Glutamatergic neuron (in vitro differentiated cells): ENCODE results near the gene MAML2. TPM values are rescaled to one million over a fixed set of nuclear protein-coding genes. Genes with fewer than 3 reads are reported as not detected.

Experiments used
- DNase-seq: peaks from one replicate; pipeline ENCODE4 v3.0.0; 2022
- H3K27ac Mint-ChIP-seq: one replicate; pipeline ENCODE4 v1.8.0; 2020; ENCODE audit warnings: mild to moderate bottlenecking, mixed read lengths, inconsistent platforms; ENCODE audit not compliant: unreplicated experiment
- H3K27me3 Mint-ChIP-seq: one replicate; pipeline ENCODE4 v1.8.0; 2020; ENCODE audit warnings: mild to moderate bottlenecking, moderate library complexity, mixed read lengths, inconsistent platforms; ENCODE audit not compliant: unreplicated experiment
- H3K36me3 Mint-ChIP-seq: one replicate; pipeline ENCODE4 v1.8.0; 2020; ENCODE audit warnings: mild to moderate bottlenecking, mixed read lengths, inconsistent platforms; ENCODE audit not compliant: unreplicated experiment
- H3K4me1 Mint-ChIP-seq: one replicate; pipeline ENCODE4 v1.8.0; 2020; ENCODE audit warnings: mild to moderate bottlenecking, low read depth, mixed read lengths, inconsistent platforms; ENCODE audit not compliant: unreplicated experiment
- H3K4me3 Mint-ChIP-seq: one replicate; pipeline ENCODE4 v1.8.0; 2020; ENCODE audit warnings: mild to moderate bottlenecking, mixed read lengths, inconsistent platforms; ENCODE audit not compliant: unreplicated experiment
- H3K9me3 Mint-ChIP-seq: one replicate; pipeline ENCODE4 v1.8.0; 2020; ENCODE audit warnings: mild to moderate bottlenecking, moderate library complexity, mixed read lengths, inconsistent platforms; ENCODE audit not compliant: unreplicated experiment
- total RNA-seq: library from RNA; stranded (reverse); fragmentation: NEBNext Ultra II Directional; extraction: Animal tissue kit (Norgen Biotek cat#: 25700); gene quantifications from one replicate; pipeline ENCODE4 v1.2.1, GENCODE V29; 2021; ENCODE audit not compliant: unreplicated experiment
- TF ChIP-seq, protein P1 (sequence below): fragments of 200-600 bp; sonication (generic); IDR thresholded peaks from one replicate; pipeline ENCODE4 v1.5.0; 2021; ENCODE audit not compliant: partially characterized antibody, unreplicated experiment

The MAML2 gene
- total RNA-seq, 1 donor from 2014 or later = 2.1 TPM

DNA sequence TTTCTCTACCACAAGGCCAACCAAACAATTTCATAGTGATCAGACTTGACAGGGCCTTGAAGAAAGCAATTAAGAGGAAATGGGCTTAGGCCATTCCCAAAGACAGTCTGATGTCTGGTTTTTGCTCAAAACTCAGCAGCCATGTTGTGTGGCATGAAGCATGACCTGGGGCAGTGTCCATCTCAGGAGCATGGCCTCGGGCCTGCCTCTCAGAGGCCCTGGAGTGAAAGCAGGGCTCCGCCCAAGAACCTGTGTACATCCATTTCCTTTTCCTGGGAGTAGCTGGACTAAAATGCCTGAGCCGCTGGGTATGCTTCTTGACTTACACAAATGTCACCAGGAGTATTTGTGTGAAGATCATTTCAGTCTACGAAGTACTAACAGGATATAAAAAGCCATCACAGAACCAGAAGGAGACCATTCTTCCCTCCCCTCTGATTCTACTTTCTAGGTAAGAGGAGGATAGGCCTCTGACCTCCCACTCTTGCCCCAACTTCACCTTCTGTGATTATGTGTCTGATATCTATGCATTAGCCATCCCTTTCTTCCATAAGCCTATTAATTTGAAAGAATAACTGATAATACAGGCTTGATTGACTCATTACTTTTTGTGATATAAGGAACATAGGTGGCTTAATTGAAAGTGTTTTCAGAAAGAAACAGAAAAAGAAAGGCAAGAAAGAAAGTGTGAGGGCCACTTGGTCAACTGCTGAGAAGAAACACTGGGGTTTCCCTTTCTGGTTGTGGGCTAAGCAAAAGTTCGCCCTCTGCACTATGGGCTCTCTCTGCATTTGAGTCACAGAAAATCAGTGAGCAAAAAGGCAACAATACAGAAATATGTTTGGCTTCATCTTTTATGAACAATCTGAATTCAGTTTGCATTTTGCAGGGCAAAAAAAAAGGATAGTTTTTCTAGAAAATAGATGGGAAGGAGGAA lies 230.5 kb downstream of the MAML2 start:
- no peak for DNase-seq
- Mint-ChIP-seq H3K27me3 (peaks cover 2% of the 10 kb centered on the region), H3K27ac (no peak overlapping the region), H3K4me3 (no peak overlapping the region), H3K36me3 (no peaks in the 10 kb centered on the region), H3K9me3 (peaks cover 3% of the 10 kb centered on the region), H3K4me1 (no peaks in the 10 kb centered on the region)
- TF ChIP-seq, protein P1, sequence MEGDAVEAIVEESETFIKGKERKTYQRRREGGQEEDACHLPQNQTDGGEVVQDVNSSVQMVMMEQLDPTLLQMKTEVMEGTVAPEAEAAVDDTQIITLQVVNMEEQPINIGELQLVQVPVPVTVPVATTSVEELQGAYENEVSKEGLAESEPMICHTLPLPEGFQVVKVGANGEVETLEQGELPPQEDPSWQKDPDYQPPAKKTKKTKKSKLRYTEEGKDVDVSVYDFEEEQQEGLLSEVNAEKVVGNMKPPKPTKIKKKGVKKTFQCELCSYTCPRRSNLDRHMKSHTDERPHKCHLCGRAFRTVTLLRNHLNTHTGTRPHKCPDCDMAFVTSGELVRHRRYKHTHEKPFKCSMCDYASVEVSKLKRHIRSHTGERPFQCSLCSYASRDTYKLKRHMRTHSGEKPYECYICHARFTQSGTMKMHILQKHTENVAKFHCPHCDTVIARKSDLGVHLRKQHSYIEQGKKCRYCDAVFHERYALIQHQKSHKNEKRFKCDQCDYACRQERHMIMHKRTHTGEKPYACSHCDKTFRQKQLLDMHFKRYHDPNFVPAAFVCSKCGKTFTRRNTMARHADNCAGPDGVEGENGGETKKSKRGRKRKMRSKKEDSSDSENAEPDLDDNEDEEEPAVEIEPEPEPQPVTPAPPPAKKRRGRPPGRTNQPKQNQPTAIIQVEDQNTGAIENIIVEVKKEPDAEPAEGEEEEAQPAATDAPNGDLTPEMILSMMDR = no peak

DNA sequence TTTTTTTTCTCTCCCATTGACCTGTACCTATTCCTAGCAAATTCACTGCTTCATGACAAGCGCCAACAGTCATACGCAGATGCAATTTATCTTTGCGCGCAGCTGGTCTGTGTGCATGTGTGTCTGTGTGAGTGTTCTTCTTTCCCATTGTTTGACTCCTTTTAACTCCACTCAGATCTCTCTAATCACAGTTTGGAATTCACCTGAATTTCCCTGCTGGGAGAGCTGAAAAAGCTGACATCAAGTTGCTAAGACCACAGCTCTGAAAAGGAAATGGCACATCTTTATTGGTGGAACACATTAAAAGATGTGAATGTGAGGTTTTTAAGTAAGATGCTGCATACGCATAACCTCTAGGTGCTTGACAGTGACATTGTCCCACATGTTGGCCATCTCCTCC lies 231.7 kb downstream of the MAML2 start:
- H3K27ac Mint-ChIP-seq = no peak overlapping the region
- H3K4me3 Mint-ChIP-seq = no peak overlapping the region
- H3K27me3 Mint-ChIP-seq = peaks cover 2% of the 10 kb centered on the region
- H3K36me3 Mint-ChIP-seq = no peaks in the 10 kb centered on the region
- TF ChIP-seq, protein P1 = no peak
- H3K9me3 Mint-ChIP-seq = peaks cover 3% of the 10 kb centered on the region
- no peaks in the 10 kb centered on the region for H3K4me1 Mint-ChIP-seq
- no peak for DNase-seq

DNA sequence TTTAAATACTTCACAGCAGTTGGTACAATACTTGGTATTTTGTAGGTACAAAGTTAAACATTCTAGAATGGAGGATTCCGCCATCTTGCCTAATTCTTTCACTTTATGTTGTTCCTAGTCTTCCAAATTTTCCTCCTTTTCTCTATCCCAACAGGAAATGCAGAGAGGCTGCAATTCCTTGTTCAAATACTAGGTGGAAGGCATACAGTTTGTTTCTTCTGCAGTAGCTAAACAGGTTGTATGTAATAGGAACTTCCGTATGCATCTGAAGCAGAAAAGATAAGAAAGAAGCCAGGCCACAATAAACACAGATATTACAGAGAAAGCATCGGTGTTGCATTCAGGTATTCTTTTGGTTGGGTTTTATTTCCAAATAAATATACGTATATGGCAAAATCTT lies 232.7 kb downstream of the MAML2 start:
- no peaks in the 10 kb centered on the region for H3K9me3 Mint-ChIP-seq
- no peak overlapping the region for H3K4me3 Mint-ChIP-seq
- H3K36me3 Mint-ChIP-seq = no peaks in the 10 kb centered on the region
- peaks cover 2% of the 10 kb centered on the region for H3K27me3 Mint-ChIP-seq
- no peak overlapping the region for H3K27ac Mint-ChIP-seq
- no peaks in the 10 kb centered on the region for H3K4me1 Mint-ChIP-seq
- TF ChIP-seq, protein P1 = no peak
- no peak for DNase-seq

DNA sequence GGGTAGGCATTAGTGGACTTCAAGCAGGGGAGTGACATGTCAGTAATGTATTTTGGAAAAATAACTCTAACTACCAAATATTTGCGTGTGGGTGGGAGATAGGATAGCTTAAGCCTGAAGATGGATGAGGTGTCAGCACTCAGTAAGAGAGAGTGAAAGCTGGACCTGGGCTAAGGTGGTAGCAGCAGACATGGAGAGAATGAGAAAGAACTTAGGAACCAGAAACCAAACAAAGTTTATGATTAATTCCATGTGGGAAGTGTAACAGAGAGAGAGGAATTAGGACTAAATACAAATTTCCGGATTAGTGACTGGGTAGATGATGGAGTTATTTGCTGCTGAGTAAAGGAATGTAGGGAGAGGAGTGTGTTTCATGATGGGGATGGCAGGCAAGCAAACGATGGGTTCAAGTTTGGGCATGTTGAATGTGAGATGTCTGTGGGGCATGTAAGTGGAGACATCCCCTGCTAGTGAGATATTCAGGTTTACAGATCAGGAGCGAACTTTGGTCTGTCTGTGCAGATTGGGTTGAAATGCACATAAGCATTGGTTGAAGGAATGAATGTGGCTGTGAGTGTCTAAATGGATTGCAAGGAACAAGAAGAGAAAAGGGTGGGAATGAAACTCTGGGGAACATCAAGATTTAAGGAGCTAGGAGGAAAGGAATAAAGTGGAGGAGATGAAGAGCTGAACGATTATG lies 233.5 kb downstream of the MAML2 start:
- TF ChIP-seq, protein P1 = no peak
- no peak for DNase-seq
- no peak overlapping the region for H3K27ac Mint-ChIP-seq
- no peaks in the 10 kb centered on the region for H3K9me3 Mint-ChIP-seq
- peaks cover 2% of the 10 kb centered on the region for H3K27me3 Mint-ChIP-seq
- no peaks in the 10 kb centered on the region for H3K36me3 Mint-ChIP-seq
- H3K4me1 Mint-ChIP-seq = no peaks in the 10 kb centered on the region
- H3K4me3 Mint-ChIP-seq = no peak overlapping the region
